Measurements from ENCODE around the gene S100P. TPM values are rescaled to one million over a fixed set of nuclear protein-coding genes. Genes with fewer than 3 reads are reported as not detected.
"Not testable (repeated sequence)": the region's sequence is repeated elsewhere in the genome, so short reads cannot be mapped to it uniquely, and the experiment has no call there.

The S100P gene
- polyA plus RNA-seq, 2 of the 4 experiments (the other 2 are of a cell fraction): 20.9 to 171 TPM

DNA sequence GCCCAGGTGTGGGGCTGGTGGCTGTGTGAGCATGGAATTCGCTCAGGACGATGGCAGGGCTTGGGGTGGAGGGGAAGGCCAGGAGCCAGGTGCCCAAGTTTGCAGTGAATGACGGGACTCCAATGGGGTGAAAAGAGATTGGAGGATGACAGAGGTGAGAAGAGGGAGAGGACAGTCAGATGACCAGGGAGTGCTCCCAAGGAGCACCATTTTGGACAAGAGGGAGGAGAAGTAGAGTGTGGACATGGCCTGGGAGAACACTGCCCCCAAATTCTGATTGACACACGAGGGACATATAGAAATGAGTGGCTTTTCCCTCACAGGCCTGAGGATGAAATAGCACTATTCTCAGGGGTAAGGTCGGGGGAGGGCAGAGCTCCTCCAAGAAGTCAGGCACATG lies 46.5 kb upstream of the S100P start (continued):
- TF ChIP-seq FOSL2 (IDR thresholded peaks at IDR 0.05) (no peak), FOSL2 (CRISPR knock-in tag; IDR thresholded peaks at IDR 0.05) (no peak)

DNA sequence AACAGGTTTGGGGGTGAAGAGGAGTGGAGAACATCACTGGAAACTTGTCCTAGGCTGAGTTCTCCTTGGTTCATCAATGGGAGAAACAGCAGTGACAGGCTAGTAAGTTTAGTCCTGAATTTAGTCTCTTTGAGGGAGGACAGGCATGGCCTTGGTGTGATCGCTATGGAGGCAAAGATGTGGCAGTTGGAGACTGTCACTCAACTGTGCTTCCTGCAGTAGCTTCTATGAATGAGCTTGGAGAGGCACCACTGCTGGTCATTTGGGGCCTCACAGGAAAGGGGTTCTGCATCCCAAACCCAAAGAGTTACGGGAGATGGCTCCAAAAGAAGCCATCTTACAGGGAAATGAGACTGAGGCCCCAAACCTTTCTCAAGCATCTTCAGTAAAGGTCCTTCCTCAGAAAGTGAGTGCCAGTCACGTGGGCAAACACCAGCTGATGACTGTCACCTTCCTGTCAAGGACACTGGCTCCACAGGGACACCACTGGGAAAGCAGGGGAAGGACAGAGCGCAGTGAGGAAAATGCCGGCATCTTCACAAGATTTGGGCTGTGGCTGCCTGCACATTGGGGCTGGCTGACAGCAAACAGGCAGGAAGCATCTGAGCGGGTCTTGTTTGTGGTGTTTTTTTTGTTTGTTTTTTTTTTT lies 46.0 kb upstream of the S100P start:
- peaks cover under 1% of the 10 kb centered on the region; the same call in 1 of the 3 replicates for H3K4me1 ChIP-seq
- no peak for ATAC-seq
- no peak overlapping the region for H3K4me2 ChIP-seq
- no peak overlapping the region for H3K4me3 ChIP-seq
- ChIA-PET POLR2A (no interaction called here), CTCF (interaction anchor here (0.8 kb wide), 1 partner anchor 55 kb away, joined by 3 read pairs; no protein-coding TSS in a partner anchor)
- H3K27ac ChIP-seq: no peak overlapping the region
- no peak for DNase-seq (ENCODE audit: low read depth in 1 of 2, low spot score in 1 of 2)
- FAIRE-seq: no peak
- WGBS (ENCODE audit: missing lambda C conversion rate): 78% methylated on average over 6 of the region's 6 CpGs
- H3K9me3 ChIP-seq: no peaks in the 10 kb centered on the region
- TF ChIP-seq HOXA7 (CRISPR knock-in tag; IDR thresholded peaks at IDR 0.05) (no peak), RFX5 (IDR thresholded peaks at IDR 0.05) (no peak), RCOR1 (IDR thresholded peaks at IDR 0.05; ENCODE audit: low read depth, low read length) (no peak), KDM5A (IDR thresholded peaks at IDR 0.05) (no peak), CEBPB (IDR thresholded peaks at IDR 0.05) (no peak), CHD4 (IDR thresholded peaks at IDR 0.05; ENCODE audit: borderline replicate concordance) (no peak), EHMT2 (IDR thresholded peaks at IDR 0.05; ENCODE audit: low read depth) (no peak), CHD2 (IDR thresholded peaks at IDR 0.05; ENCODE audit: low read length, partially characterized antibody) (no peak), CTCF (IDR thresholded peaks at IDR 0.05) (no peak), ATOH8 (CRISPR knock-in tag; IDR thresholded peaks at IDR 0.05; ENCODE audit: low read depth) (no peak), FOSB (CRISPR knock-in tag; IDR thresholded peaks at IDR 0.05) (no peak), HOXB13 (CRISPR knock-in tag; IDR thresholded peaks at IDR 0.05; ENCODE audit: low read depth) (no peak), FOSL2 (IDR thresholded peaks at IDR 0.05) (no peak), FOSL2 (CRISPR knock-in tag; IDR thresholded peaks at IDR 0.05) (no peak)
- TF ChIP-seq, protein P1, sequence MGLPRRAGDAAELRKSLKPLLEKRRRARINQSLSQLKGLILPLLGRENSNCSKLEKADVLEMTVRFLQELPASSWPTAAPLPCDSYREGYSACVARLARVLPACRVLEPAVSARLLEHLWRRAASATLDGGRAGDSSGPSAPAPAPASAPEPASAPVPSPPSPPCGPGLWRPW (IDR thresholded peaks at IDR 0.05): no peak

DNA sequence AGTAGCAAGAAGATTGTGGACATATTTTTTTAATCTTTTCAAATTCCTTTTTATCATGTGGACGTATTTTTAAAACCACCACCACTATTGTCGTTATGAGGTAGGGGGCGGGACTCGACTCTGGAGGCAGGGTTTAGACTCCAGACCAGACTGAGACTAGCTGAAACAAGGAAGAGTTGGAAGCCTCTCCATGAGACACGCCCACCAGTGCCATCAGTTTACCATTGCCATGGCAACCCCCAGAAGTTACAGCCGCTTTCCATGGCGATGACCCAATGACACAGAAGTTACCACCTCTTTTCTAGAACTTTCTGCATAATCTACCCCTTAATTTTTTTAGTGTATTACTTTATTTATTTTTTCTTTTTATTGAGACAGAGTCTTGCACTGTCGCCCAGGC lies 44.5 kb upstream of the S100P start:
- POLR2A ChIA-PET: no interaction called here
- no peaks in the 10 kb centered on the region for H3K4me1 ChIP-seq
- no peaks in the 10 kb centered on the region for H3K9me3 ChIP-seq
- CTCF ChIA-PET: interaction anchor here (0.6 kb wide), 1 partner anchor 136 kb away, joined by 3 read pairs; no protein-coding TSS in a partner anchor
- DNase-seq (ENCODE audit: low read depth in 1 of 2, low spot score in 1 of 2) (no peak), FAIRE-seq (no peak), ATAC-seq (no peak)
- no peak overlapping the region for H3K4me3 ChIP-seq
- WGBS (ENCODE audit: missing lambda C conversion rate): 79% methylated on average over 8 of the region's 8 CpGs
- H3K27ac ChIP-seq: no peak overlapping the region
- no peak overlapping the region for H3K4me2 ChIP-seq
- TF ChIP-seq SMC3 (IDR thresholded peaks at IDR 0.05): no peak
- no peak for TF ChIP-seq NPAS2 (CRISPR knock-in tag; IDR thresholded peaks at IDR 0.05; ENCODE audit: borderline replicate concordance)
- TF ChIP-seq POLR2A (IDR thresholded peaks at IDR 0.05; ENCODE audit: low read length): no peak
- TF ChIP-seq CTCF (IDR thresholded peaks at IDR 0.05): no peak
- no peak for TF ChIP-seq BHLHE40 (IDR thresholded peaks at IDR 0.05; ENCODE audit: low read depth, low read length)

GRCh38 chr4:6654211-6654610 lies 39.5 kb upstream of the S100P start:
- H3K4me2 ChIP-seq; DNase-seq (ENCODE audit: low read depth in 1 of 2, low spot score in 1 of 2); H3K4me3 ChIP-seq; POLR2A ChIA-PET; H3K9me3 ChIP-seq; H3K4me1 ChIP-seq; H3K27ac ChIP-seq; ATAC-seq; FAIRE-seq: not testable (repeated sequence)
- WGBS (ENCODE audit: missing lambda C conversion rate): 71% methylated on average over 2 of the region's 3 CpGs
- CTCF ChIA-PET: interaction anchor here (1.1 kb wide), 1 partner anchor 19 kb away, joined by 3 read pairs; no protein-coding TSS in a partner anchor

DNA sequence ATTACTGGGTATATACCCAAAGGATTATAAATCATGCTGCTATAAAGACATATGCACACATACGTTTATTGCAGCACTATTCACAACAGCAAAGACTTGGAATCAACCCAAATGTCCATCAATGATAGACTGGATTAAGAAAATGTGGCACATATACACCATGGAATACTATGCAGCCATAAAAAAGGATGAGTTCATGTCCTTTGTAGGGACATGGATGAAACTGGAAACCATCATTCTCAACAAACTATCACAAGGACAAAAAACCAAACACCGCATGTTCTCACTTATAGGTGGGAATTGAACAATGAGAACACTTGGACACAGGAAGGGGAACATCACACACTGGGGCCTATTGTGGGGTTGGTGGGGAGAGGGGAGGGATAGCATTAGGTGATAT lies 38.4 kb upstream of the S100P start:
- H3K4me1 ChIP-seq; H3K9me3 ChIP-seq; H3K4me3 ChIP-seq; DNase-seq (ENCODE audit: low read depth in 1 of 2, low spot score in 1 of 2); CTCF ChIA-PET; H3K27ac ChIP-seq; ATAC-seq; H3K4me2 ChIP-seq; FAIRE-seq: not testable (repeated sequence)
- WGBS (ENCODE audit: missing lambda C conversion rate): 37% methylated on average over 2 of the region's 2 CpGs
- POLR2A ChIA-PET: interaction anchor here (0.9 kb wide), 1 partner anchor 19 kb away, joined by 3 read pairs; a partner anchor contains a TSS

Measured in A549 (cell line).